GM12875 (cell line): Measurements from ENCODE around the gene PCDHGB7.
"Not testable (repeated sequence)": the region's sequence is repeated elsewhere in the genome, so short reads cannot be mapped to it uniquely, and the experiment has no call there.

Experiments
- H3K4me3 ChIP-seq: one replicate; pipeline ENCODE4 v1.5.1; 2011; ENCODE audit warnings: low read depth, low read length, control low read depth
- CTCF ChIP-seq: IDR thresholded peaks from 2 replicates; pipeline ENCODE4 v1.5.1; 2011; ENCODE audit warnings: low read depth, mild to moderate bottlenecking, control low read depth, inconsistent platforms, low read length, moderate library complexity, borderline replicate concordance; ENCODE audit not compliant: insufficient read depth

Gene PCDHGB7

DNA sequence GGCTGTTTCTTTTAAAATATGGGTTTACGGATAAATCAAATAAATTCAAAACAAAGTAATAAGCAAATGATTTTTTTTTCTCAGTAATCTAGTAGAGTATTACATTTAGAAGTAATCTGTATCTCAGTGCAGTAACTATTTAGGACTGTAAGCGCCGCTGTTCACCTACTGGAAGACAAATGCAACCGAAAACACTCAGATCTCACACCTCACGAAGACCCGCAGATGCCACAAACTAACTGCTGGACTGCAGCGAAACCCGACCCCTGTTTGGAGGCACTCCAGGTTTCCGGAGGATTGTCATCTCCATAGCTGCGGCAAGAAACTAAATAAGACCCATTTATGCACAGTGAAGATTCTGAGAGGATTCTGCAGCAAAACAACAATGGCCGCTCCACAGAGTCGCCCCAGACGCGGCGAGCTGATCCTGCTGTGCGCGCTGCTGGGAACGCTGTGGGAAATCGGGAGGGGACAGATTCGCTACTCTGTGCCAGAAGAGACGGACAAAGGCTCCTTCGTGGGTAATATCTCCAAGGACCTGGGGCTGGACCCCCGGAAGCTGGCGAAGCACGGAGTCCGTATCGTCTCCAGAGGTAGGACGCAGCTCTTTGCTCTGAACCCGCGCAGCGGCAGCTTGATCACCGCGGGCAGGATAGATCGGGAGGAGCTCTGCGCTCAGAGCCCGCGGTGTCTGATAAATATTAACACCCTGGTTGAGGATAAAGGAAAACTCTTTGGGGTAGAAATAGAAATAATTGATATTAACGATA lies 24.9 kb upstream of the PCDHGB7 start, which contains the start of gene PCDHGA8:
PCDHGA8 (plus strand) TSS at position 205 of the 770 bp plus-strand sequence; CDS start at position 386, 181 bp downstream.
- TF ChIP-seq CTCF: peak; percentile 8; the same call in 1 of the 2 replicates
- H3K4me3 ChIP-seq: no peak within 1 kb of the TSS

GRCh38 chr5:141393267-141393666 lies 24.2 kb upstream of the PCDHGB7 start:
- no peak for TF ChIP-seq CTCF
- no peak overlapping the region for H3K4me3 ChIP-seq

DNA sequence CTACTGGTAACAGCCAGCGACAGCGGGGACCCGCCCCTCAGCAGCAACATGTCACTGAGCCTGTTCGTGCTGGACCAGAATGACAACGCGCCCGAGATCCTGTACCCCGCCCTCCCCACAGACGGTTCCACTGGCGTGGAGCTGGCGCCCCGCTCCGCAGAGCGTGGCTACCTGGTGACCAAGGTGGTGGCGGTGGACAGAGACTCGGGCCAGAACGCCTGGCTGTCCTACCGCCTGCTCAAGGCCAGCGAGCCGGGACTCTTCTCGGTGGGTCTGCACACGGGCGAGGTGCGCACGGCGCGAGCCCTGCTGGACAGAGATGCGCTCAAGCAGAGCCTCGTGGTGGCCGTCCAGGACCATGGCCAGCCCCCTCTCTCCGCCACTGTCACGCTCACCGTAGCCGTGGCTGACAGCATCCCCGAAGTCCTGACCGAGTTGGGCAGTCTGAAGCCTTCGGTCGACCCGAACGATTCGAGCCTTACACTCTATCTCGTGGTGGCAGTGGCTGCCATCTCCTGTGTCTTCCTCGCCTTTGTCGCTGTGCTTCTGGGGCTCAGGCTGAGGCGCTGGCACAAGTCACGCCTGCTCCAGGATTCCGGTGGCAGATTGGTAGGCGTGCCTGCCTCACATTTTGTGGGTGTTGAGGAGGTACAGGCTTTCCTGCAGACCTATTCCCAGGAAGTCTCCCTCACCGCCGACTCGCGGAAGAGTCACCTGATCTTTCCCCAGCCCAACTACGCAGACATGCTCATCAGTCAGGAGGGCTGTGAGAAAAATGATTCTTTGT lies 22.9 kb upstream of the PCDHGB7 start:
- not testable (repeated sequence) for H3K4me3 ChIP-seq

- H3K4me3 ChIP-seq: peak within 1 kb of the TSS; percentile 41
- TF ChIP-seq CTCF: peak; percentile 65
Observed at GRCh38 chr5:141397756-141398551, 19.5 kb upstream of the PCDHGB7 start, which contains the start of gene PCDHGB5. Gene PCDHGB5, plus strand, starts transcription at chr5:141397947. Its CDS starts 181 bp downstream, at chr5:141398128.

GRCh38 chr5:141398608-141399007 lies 18.9 kb upstream of the PCDHGB7 start:
- peak; percentile 23; the same call in 1 of the 2 replicates for TF ChIP-seq CTCF
- H3K4me3 ChIP-seq: no peak overlapping the region

- H3K4me3 ChIP-seq: no peak overlapping the region
- TF ChIP-seq CTCF: no peak
Observed at GRCh38 chr5:141399555-141400258, 17.8 kb upstream of the PCDHGB7 start.
